NCI-H69 (cell line): Measurements from ENCODE around the gene RSPH1.

ENCODE experiments used
- DNase-seq: peaks from one replicate; lab custom pipeline; 2025; lab: John Stamatoyannopoulos, UW

RSPH1 gene

GRCh38 chr21:42496120-42496838 lies at the start of gene RSPH1:
TSS of gene RSPH1 (minus strand) at chr21:42496224. CDS start at chr21:42496186, 38 bp downstream.
- peak; percentile 100 for DNase-seq

GRCh38 chr21:42545745-42546144 lies 49.7 kb upstream of the RSPH1 start:
- DNase-seq = no peak

GRCh38 chr21:42545317-42545716 lies 49.3 kb upstream of the RSPH1 start:
- no peak for DNase-seq

DNA sequence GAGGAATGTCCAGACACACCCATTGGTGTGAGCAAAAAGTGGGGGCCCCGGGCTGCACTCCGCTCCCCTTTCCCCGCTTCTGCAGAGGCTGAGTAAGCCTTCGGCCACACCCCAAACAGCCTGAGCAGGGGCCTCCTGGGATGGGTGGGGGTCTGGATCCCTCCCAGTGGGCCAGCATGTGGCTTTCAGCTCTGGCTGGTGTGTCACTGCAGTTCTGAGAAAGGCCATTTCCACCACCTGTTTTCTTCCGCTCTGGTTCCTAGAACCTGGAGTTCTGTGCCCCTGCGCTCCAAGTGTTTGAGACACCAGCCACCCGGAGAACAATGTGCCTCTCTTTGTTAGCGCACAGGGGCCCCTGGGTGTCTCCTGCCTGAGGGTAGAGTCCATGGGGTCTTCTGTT lies 48.5 kb upstream of the RSPH1 start:
- no peak for DNase-seq

DNA sequence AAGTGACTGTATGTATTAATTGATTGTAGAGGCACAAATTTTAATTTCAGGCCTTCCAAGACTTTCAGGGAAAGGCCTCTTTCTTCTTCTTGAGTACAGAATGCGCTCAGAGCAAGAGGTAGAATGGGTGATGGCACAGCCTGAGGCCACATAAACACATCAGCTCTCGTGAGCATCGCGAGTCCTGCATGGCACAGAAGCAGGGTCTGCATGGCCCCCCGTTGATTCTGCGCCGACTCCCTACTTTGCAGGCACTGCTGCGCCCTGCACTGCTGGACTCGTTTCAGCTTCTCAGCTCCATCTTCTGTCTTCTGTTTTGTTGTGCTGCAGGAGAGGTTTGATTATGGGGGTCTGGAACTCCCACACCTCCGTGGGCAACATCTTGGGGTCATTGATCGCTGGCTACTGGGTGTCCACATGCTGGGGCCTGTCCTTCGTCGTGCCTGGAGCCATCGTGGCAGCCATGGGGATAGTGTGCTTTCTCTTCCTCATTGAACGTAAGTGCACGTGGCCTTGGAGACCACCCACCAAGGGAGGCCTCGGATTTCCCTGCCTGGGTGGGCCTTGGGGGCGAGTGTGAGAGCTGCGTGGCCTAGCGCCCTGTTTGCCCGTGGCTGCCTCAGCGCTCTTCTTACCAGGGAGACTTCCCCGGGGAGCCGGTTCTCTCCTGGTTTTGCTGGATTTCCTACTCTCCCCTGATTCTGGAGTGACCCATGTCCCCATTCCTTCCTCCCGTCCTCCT lies 47.3 kb upstream of the RSPH1 start:
- no peak for DNase-seq

DNA sequence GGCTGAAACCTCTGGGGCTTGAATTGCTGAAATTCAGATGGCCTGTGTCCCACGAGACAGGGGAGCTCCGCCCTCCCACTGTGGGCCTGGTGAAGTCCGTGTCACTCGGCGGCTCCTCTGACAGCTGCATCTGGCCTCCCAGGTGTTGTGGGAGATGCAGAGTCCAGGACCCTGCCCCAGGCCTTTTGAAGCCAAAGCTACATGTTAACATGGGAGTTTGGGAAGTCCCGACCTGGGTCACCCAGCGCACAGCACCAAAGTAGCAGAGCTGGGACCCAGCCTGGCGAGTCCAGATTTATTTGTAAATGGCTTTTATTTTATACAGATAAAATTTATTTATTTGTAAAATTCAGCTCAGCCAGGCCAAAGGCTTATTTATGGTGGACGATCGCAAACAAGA lies 46.6 kb upstream of the RSPH1 start:
- DNase-seq = no peak

DNA sequence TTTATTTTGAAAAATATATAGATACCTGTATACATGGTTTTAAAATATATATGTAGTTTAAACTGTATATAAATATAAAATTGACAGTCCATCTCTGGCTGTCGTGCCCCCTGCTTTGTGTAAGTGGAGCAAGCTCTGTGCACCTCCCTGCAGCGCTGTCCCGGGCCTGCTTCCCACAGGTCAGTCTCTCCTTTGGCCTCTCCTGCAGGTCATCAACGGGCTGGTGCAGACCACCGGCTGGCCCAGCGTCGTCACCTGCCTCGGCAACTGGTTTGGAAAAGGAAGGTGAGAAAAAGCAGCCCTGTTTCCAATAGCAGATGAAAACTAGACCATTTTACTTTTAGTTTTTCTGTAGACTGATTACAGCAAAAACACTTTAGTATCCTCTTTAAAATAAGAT lies 46.2 kb upstream of the RSPH1 start:
- no peak for DNase-seq

DNA sequence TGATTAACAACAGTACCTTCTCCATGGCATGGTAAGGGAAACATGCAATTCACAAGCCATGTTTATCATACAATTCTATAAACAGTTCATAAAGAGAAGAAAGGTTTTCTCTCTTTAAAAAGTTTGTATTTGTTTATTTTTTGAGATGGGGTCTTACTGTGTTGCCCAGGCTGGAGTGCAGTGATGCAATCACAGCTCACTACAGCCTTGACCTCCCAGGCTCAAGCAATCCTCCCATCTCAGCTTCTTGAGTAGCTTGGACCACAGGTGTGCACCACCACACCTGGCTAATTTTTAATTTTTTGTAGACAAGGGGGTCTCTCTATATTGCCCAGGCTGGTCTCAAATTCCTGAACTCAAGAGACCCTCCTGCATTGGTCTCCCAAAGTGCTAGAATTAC lies 45.6 kb upstream of the RSPH1 start:
- DNase-seq = no peak

GRCh38 chr21:42541174-42541573 lies 45.1 kb upstream of the RSPH1 start:
- DNase-seq = no peak

GRCh38 chr21:42540396-42540795 lies 44.4 kb upstream of the RSPH1 start:
- DNase-seq = no peak

DNA sequence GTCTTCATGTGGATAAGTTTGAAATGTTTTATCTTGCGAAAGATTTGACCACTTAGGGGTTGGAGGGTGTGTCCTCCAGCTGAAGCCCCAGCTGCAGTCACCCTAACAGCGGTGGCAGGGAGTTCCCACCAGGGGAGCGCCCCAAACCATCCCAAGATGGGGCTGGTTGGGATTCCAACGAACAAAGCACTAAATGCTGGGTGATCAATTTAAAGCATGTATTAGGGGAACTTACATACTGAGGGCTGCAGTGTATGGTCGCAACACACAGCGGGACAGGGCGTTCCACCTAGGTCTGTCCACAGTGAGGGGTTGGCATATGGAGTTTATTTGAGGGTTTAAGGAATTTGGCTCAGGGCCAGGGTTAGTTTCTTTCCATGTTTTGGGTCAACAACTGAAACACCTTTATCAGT lies 43.9 kb upstream of the RSPH1 start:
- DNase-seq = peak; percentile 32

GRCh38 chr21:42539342-42539741 lies 43.3 kb upstream of the RSPH1 start:
- no peak for DNase-seq

GRCh38 chr21:42538479-42539275 lies 42.7 kb upstream of the RSPH1 start:
- DNase-seq = peak; percentile 89

- DNase-seq = peak; percentile 51
These were observed 41.2 kb upstream of the RSPH1 start for GRCh38 chr21:42537106-42537742.

DNA sequence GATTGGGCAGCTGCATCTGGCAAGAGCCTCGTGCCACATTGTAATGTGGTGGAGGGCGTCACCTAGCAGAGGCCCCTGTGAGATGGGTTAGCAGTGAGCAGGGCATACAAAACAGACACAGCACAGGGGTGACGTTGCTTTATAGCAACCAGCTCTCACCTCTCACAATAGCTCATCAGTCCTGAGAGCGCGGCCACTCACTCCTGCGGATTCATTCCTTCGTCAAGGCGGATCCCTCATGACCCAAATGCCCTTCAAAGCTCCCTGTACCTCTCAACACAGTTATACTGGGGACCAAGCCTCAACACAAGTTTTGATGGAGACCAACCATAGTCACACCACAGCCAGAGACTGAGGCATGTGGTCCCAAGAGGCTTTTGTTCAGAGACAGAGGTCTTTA lies 40.6 kb upstream of the RSPH1 start:
- no peak for DNase-seq

- DNase-seq = no peak
These were observed 39.7 kb upstream of the RSPH1 start for GRCh38 chr21:42535602-42536171.

- DNase-seq = no peak
These were observed 38.7 kb upstream of the RSPH1 start for GRCh38 chr21:42534421-42535378.

- DNase-seq = no peak
These were observed 37.9 kb upstream of the RSPH1 start for GRCh38 chr21:42533963-42534355.

DNA sequence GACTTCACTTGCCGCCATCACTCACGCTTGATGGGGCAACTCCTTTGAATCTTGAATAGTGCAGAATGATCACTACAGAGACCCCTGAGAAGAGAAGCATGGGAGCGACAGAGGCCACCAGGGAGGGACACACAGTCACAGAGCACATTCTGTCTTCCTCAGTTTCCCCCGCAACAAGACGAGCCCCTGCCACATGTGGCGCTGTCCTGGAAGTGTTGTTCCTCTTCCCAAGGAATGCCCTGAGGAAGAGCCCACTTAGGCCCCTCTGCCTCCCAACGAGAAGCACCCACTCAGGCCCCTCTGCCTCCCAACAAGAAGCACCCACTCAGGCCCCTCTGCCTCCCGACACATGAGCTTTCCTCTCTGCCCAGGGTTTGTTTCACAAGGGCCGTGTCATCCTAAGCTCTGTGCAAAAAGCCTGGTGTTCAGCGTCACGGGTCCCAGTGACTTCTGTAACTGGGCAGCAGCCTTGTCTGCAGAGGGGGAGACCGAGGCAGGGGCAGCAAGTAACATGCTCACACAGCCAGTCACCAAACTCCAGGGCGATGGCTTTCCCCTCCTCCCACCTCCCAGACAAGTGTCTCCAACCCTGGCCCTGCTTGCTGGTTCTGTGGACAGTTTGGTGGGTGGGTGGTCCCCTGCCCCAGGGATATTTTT lies 37.4 kb upstream of the RSPH1 start:
- DNase-seq = no peak

DNA sequence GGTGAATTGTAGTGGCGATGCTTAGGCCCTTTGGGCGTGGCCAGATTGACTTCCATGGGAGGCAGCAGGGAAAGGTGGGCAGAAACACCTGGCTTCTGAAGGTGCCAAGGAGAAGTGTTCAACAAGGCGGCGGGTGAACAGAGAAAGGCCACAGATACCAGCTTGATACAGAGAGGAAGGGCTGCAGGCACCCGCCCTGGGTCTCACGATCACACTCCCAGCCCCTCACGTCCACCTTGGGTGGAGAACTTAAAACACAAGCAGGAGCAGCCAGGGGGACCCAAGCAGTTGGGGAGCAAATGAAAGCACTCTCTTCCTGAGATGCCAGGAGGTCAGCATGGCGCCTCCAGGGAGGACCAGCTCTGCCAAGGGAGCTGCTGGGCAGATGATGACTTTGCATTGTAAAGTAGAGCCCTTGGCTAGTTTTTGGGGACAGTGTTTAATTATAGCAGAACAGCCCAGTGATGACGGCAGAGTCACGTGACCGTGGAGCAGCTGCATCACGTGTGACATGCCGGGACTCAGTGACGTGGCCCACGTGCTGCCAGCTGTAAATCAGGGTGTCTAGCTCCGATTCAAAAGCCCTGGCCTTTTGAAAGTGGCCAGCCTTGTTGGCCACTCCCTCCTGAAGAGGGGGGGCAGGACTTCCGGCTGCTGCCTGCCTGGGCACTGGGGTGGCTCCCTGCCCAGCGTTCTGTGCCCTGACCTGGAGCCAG lies 36.6 kb upstream of the RSPH1 start:
- peak; percentile 43 for DNase-seq
